Keratinocyte (primary cell): ENCODE data around the gene ETF1. TPM values are rescaled to one million over a fixed set of nuclear protein-coding genes. Genes with fewer than 3 reads are reported as not detected.

Experiments
- DNase-seq: peaks from one replicate; pipeline ENCODE4 v3.0.0-alpha.2; 2011; ENCODE audit warnings: low read depth, missing footprints, low spot score
- FAIRE-seq: peaks from 2 replicates; lab custom pipeline; 2011; peaks lifted over from hg19 to GRCh38; lab: Jason Lieb, UNC
- H2AFZ ChIP-seq: 2 replicates; pipeline ENCODE4 v1.6.0; 2012; ENCODE audit warnings: low read length, control low read depth, inconsistent platforms; ENCODE audit not compliant: control insufficient read depth
- H3K27ac ChIP-seq: 2 replicates; pipeline ENCODE4 v1.5.1; 2011; ENCODE audit warnings: low read length; ENCODE audit not compliant: control insufficient read depth, insufficient read depth
- H3K27me3 ChIP-seq: 3 replicates; pipeline ENCODE4 v1.6.0; 2011; ENCODE audit warnings: low read length; ENCODE audit not compliant: control insufficient read depth, insufficient read depth; ENCODE audit errors: extremely low read depth
- H3K36me3 ChIP-seq, 2 experiments: 2 replicates in 1 of 2; 3 replicates in 1 of 2; pipeline ENCODE4 v1.5.1; 2011; ENCODE audit warnings: low read length in 2 of 2, mild to moderate bottlenecking in 1 of 2; ENCODE audit not compliant: control insufficient read depth in 2 of 2, insufficient read depth in 2 of 2; ENCODE audit errors: extremely low read depth in 1 of 2
- H3K4me1 ChIP-seq: 3 replicates; pipeline ENCODE4 v1.5.1; 2011; ENCODE audit warnings: low read length; ENCODE audit not compliant: control insufficient read depth, insufficient read depth; ENCODE audit errors: extremely low read depth
- H3K4me2 ChIP-seq: 3 replicates; pipeline ENCODE4 v1.6.0; 2011; ENCODE audit warnings: low read depth, low read length; ENCODE audit not compliant: control insufficient read depth, insufficient read depth; ENCODE audit errors: extremely low read depth
- H3K4me3 ChIP-seq, 3 experiments: fragments of 200-600 bp in 1 of 3; sonication (generic) in 1 of 3; 2 replicates in 2 of 3; 3 replicates in 1 of 3; pipeline ENCODE4 v1.5.1; 2011 to 2016; ENCODE audit warnings: low read length in 3 of 3, mild to moderate bottlenecking in 3 of 3, control low read depth in 2 of 3, inconsistent platforms in 1 of 3, low read depth in 1 of 3, mixed read lengths in 1 of 3, mixed run types in 1 of 3, moderate library complexity in 1 of 3; ENCODE audit not compliant: control insufficient read depth in 2 of 3, insufficient read depth in 2 of 3; ENCODE audit errors: extremely low read depth in 1 of 3
- H3K79me2 ChIP-seq: 2 replicates; pipeline ENCODE4 v1.6.0; 2012; ENCODE audit warnings: low read length; ENCODE audit not compliant: control insufficient read depth, insufficient read depth
- H3K9ac ChIP-seq: 3 replicates; pipeline ENCODE4 v1.6.0; 2011; ENCODE audit warnings: low read length; ENCODE audit not compliant: control insufficient read depth, insufficient read depth; ENCODE audit errors: extremely low read depth
- H3K9me1 ChIP-seq: 3 replicates; pipeline ENCODE4 v1.6.0; 2011; ENCODE audit warnings: low read length; ENCODE audit not compliant: control insufficient read depth, insufficient read depth; ENCODE audit errors: extremely low read depth
- H3K9me3 ChIP-seq: 2 replicates; pipeline ENCODE4 v1.5.1; 2012; ENCODE audit warnings: low read depth, low read length; ENCODE audit not compliant: control insufficient read depth
- H4K20me1 ChIP-seq: 3 replicates; pipeline ENCODE4 v1.6.0; 2011; ENCODE audit warnings: low read length; ENCODE audit not compliant: control insufficient read depth, insufficient read depth; ENCODE audit errors: extremely low read depth
- EZH2 ChIP-seq: IDR thresholded peaks from one replicate; pipeline ENCODE4 v1.6.1; 2012; ENCODE audit warnings: inconsistent platforms, mild to moderate bottlenecking, low read length, moderate library complexity
- dilution Hi-C: fragments of 300-500 bp; cut with MboI; formaldehyde crosslinking; loops from one replicate; pipeline ENCODE4 v1.7.0; 2020; ENCODE audit warnings: low sequenced_read_pairs; ENCODE audit not compliant: extremely low pct_ligation_motif_present
- polyA plus RNA-seq, 5 experiments: library from polyadenylated mRNA; depleted of rRNA in 3 of 5; stranded (reverse) in 3 of 5; stranded (forward) in 1 of 5; unstranded in 1 of 5; fragments of >200 nt; gene quantifications; 1 replicate in 1 of 5; 2 replicates in 3 of 5; 3 replicates in 1 of 5; pipeline versions ENCODE4 v1.2.1 to v1.2.3, GENCODE V29; 2011 to 2012; ENCODE audit warnings: missing spikeins in 2 of 5, low read depth in 1 of 5, low replicate concordance in 1 of 5
- small RNA-seq, 3 experiments: library from RNA; depleted of rRNA; stranded (forward); fragments of <200 nt; gene quantifications; one replicate each; pipeline ENCODE3, GENCODE V24; 2012; ENCODE audit warnings: low read depth in 3 of 3, low replicate concordance in 1 of 3; ENCODE audit not compliant: insufficient read length in 3 of 3
- TF ChIP-seq, protein P1 (sequence below), 3 experiments: IDR thresholded peaks in 1 of 3; conservative IDR thresholded peaks in 1 of 3; optimal IDR thresholded peaks in 1 of 3; 2 replicates in 2 of 3; 3 replicates in 1 of 3; pipeline versions ENCODE3 to v1.5.1; 2011; ENCODE audit warnings: low read length in 3 of 3, mild to moderate bottlenecking in 3 of 3, moderate library complexity in 2 of 3, control low read depth in 1 of 3, inconsistent platforms in 1 of 3; ENCODE audit not compliant: insufficient read depth in 2 of 3; ENCODE audit errors: extremely low read depth in 1 of 3

The ETF1 gene
- polyA plus RNA-seq, 1 donor (not counting 4 experiments of a cell fraction or from before 2014, with no cell fraction given) = 137 TPM

DNA sequence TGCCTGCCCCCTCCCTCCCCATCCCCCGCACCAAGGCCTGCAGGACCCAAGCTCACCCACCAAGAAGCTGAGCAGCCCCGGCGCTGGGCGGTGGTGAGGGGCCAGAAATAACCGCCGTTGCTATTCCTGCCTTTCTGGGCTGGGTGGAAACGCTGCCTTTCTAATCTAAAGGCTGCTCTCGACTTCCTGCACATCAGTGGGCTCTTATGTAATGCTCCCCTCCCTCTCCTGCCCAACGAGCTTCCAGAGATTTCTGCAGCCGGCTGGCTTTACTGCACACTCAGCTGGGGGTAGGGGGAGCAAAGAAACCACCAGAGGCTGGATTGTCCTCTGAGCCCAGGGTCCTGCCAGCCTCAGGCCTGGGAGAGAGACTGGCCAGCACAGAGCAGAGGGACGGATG is 84.7 kb downstream of the ETF1 start:
- Histone ChIP-seq H3K9me3 (no peaks in the 10 kb centered on the region), H3K27me3 (no peaks in the 10 kb centered on the region), H3K9ac (no peak overlapping the region), H2AFZ (no peak overlapping the region), H4K20me1 (no peaks in the 10 kb centered on the region), H3K9me1 (no peaks in the 10 kb centered on the region), H3K27ac (no peak overlapping the region), H3K4me1 (peaks cover 7% of the 10 kb centered on the region), H3K36me3 (no peaks in the 10 kb centered on the region), H3K4me3 (no peak overlapping the region), H3K4me2 (no peak overlapping the region), H3K79me2 (no peaks in the 10 kb centered on the region)
- DNase-seq (no peak), FAIRE-seq (no peak)
- dilution Hi-C loops = no loop called here
- no peak for TF ChIP-seq EZH2
- TF ChIP-seq, protein P1, sequence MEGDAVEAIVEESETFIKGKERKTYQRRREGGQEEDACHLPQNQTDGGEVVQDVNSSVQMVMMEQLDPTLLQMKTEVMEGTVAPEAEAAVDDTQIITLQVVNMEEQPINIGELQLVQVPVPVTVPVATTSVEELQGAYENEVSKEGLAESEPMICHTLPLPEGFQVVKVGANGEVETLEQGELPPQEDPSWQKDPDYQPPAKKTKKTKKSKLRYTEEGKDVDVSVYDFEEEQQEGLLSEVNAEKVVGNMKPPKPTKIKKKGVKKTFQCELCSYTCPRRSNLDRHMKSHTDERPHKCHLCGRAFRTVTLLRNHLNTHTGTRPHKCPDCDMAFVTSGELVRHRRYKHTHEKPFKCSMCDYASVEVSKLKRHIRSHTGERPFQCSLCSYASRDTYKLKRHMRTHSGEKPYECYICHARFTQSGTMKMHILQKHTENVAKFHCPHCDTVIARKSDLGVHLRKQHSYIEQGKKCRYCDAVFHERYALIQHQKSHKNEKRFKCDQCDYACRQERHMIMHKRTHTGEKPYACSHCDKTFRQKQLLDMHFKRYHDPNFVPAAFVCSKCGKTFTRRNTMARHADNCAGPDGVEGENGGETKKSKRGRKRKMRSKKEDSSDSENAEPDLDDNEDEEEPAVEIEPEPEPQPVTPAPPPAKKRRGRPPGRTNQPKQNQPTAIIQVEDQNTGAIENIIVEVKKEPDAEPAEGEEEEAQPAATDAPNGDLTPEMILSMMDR (optimal IDR thresholded peaks at IDR 0.05 in 1 of 3, IDR thresholded peaks at IDR 0.05 in 1 of 3, conservative IDR thresholded peaks at IDR 0.05 in 1 of 3; ENCODE audit: extremely low read depth in 1 of 3, insufficient read depth in 2 of 3, low read length in 3 of 3) = no peak

DNA sequence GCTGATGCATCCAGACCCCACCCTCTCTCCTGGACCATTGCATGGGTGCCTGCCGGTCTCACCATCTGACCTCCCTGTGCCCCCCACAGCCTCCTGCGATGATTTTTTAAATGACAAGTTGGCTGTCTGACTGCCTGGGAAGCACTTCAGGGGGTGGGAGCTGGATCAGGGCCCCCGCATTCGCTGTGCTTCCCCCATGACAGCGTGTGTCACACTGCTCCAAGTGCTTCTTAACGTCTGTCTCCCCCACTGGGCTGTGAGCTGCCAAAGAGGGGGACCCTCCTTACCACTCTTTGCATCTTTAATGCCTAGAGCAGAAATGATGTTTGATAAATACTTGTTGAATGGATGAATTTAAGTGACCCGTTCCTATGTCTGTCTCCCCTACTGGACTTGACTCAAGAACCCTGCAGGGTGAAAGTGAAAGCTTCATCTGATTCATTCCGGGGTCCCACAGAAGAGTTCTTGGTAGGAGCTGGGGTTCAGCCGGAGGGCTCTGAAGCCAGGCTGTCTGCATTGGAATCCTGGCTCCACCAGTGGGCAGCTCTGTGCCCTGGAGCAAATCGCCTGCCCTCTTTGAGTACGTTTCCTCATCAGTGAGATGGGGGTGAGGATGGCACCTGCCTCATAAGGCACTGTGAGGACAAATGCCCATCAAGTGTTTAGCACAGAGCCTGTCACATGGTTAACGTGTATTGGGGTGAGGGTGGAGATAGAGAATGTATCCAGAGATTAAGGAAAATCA is 85.3 kb downstream of the ETF1 start:
- dilution Hi-C loops = no loop called here
- Histone ChIP-seq H3K4me2 (no peak overlapping the region), H3K79me2 (no peaks in the 10 kb centered on the region), H3K4me1 (peaks cover 5% of the 10 kb centered on the region), H2AFZ (no peak overlapping the region), H3K9me3 (no peaks in the 10 kb centered on the region), H3K9me1 (no peaks in the 10 kb centered on the region), H3K9ac (no peak overlapping the region), H3K27ac (no peak overlapping the region), H3K36me3 (no peaks in the 10 kb centered on the region), H3K4me3 (no peak overlapping the region), H4K20me1 (no peaks in the 10 kb centered on the region), H3K27me3 (no peaks in the 10 kb centered on the region)
- FAIRE-seq (no peak), DNase-seq (no peak)
- TF ChIP-seq EZH2 = no peak
- TF ChIP-seq, protein P1 (optimal IDR thresholded peaks at IDR 0.05 in 1 of 3, IDR thresholded peaks at IDR 0.05 in 1 of 3, conservative IDR thresholded peaks at IDR 0.05 in 1 of 3; ENCODE audit: extremely low read depth in 1 of 3, insufficient read depth in 2 of 3, low read length in 3 of 3) = no peak

Small RNA genes within 50 kb of the gene (small RNA-seq; reads per million reads assigned to genes)
- gene RF00154 (1.0 to 18.1 (median 5.2) reads per million in 3 experiments), gene SNORD63 (620 to 14,109 (median 1,694) reads per million in 3 experiments)

Other genes with a start within 250 kb of the ETF1 start
- 1.4 to 4.7 TPM (median 3.1 TPM) in 3 replicates for gene CDC25C, start 211.4 kb downstream of the ETF1 start, polyA plus RNA-seq
- gene FAM53C, start 205.0 kb downstream of the ETF1 start, polyA plus RNA-seq = 24.6 to 31.5 TPM (median 25.5 TPM) in 3 replicates
- 17.2 to 29.1 TPM (median 28.8 TPM) in 3 replicates for gene KDM3B, start 190.6 kb downstream of the ETF1 start, polyA plus RNA-seq
- gene REEP2, start 104.2 kb downstream of the ETF1 start, polyA plus RNA-seq = 0.19 to 0.41 TPM (median 0.35 TPM) in 3 replicates
- 2.8 to 7.0 TPM (median 5.6 TPM) in 3 replicates for gene EGR1, start 77.8 kb downstream of the ETF1 start, polyA plus RNA-seq
- 153 to 195 TPM (median 153 TPM) in 3 replicates for gene HSPA9, start 32.2 kb upstream of the ETF1 start, polyA plus RNA-seq
- gene CTNNA1, start 210.2 kb upstream of the ETF1 start, polyA plus RNA-seq = 95.9 to 175 TPM (median 119 TPM) in 3 replicates